A549 (cell line): ENCODE results near the gene MBNL3. TPM values are rescaled to one million over a fixed set of nuclear protein-coding genes. Genes with fewer than 3 reads are reported as not detected.

Experiments used
- ATAC-seq, 2 experiments: fragments of 200-7000 bp in 1 of 2; fragments of >200 bp in 1 of 2; cut with Nextera tagmentation in 1 of 2; cut with Tn5 transposase in 1 of 2; 3 replicates each; pipeline versions ENCODE4 v1.8.0 to v1.9.1; 2018 to 2020; ENCODE audit warnings: mild to moderate bottlenecking in 1 of 2, moderate library complexity in 1 of 2
- CTCF ChIA-PET: fragments of 300-600 bp; sonication (Branson Sonifier 250); formaldehyde crosslinking; extraction: SDS; loops from one replicate; lab custom pipeline; 2021; ENCODE audit warnings: antibody characterized with exemption, inconsistent platforms; lab: Yijun Ruan, JAX
- POLR2A ChIA-PET: fragments of 350-600 bp; formaldehyde crosslinking; extraction: SDS; loops from one replicate; lab custom pipeline; 2021; ENCODE audit warnings: antibody characterized with exemption, inconsistent platforms; lab: Yijun Ruan, JAX
- DNase-seq, 2 experiments: peaks; one replicate each; pipeline versions ENCODE4 v3.0.0 to v3.0.0-alpha.2; 2011 to 2016; ENCODE audit warnings: low read depth in 1 of 2, low spot score in 1 of 2
- FAIRE-seq: peaks from 2 replicates; lab custom pipeline; 2011; peaks lifted over from hg19 to GRCh38; lab: Jason Lieb, UNC
- H3K27ac ChIP-seq, 2 experiments: fragments of >200 bp; sonication (Bioruptor Twin); formaldehyde crosslinking; 3 replicates each; pipeline ENCODE4 v1.5.1; 2016 to 2017
- H3K4me1 ChIP-seq: fragments of >200 bp; sonication (Bioruptor Twin); formaldehyde crosslinking; 3 replicates; pipeline ENCODE4 v1.6.1; 2016
- H3K4me2 ChIP-seq: fragments of >200 bp; sonication (Bioruptor Twin); formaldehyde crosslinking; 3 replicates; pipeline ENCODE4 v1.6.1; 2016
- H3K4me3 ChIP-seq: fragments of >200 bp; sonication (Bioruptor Twin); formaldehyde crosslinking; 3 replicates; pipeline ENCODE4 v1.5.1; 2016
- H3K9me3 ChIP-seq: fragments of >200 bp; sonication (Bioruptor Twin); formaldehyde crosslinking; 3 replicates; pipeline ENCODE4 v1.6.1; 2016
- CBX2 ChIP-seq: fragments of 200-600 bp; sonication (generic); IDR thresholded peaks from 2 replicates; pipeline ENCODE4 v1.6.1; 2016; ENCODE audit warnings: low read depth, mild to moderate bottlenecking, borderline replicate concordance
- CEBPB ChIP-seq, 2 experiments: fragments of >200 bp in 1 of 2; sonication (Bioruptor Twin) in 1 of 2; formaldehyde crosslinking in 1 of 2; IDR thresholded peaks; 2 replicates each; pipeline ENCODE4 v1.6.1; 2012 to 2016
- CHD2 ChIP-seq: fragments of 150-350 bp; IDR thresholded peaks from 2 replicates; pipeline ENCODE4 v1.6.1; 2014; ENCODE audit warnings: low read length; ENCODE audit not compliant: partially characterized antibody
- CHD4 ChIP-seq: fragments of 200-600 bp; sonication (generic); IDR thresholded peaks from 2 replicates; pipeline ENCODE4 v1.6.1; 2016; ENCODE audit warnings: antibody characterized with exemption, mild to moderate bottlenecking, borderline replicate concordance
- CTCF ChIP-seq: fragments of >200 bp; sonication (Bioruptor Twin); formaldehyde crosslinking; IDR thresholded peaks from 3 replicates; pipeline ENCODE4 v1.5.1; 2016
- EHF ChIP-seq: fragments of 250-450 bp; sonication (Bioruptor Pico); IDR thresholded peaks from 2 replicates; pipeline ENCODE4 v1.5.0; 2020; ENCODE audit warnings: mild to moderate bottlenecking
- EHMT2 ChIP-seq: fragments of 200-600 bp; sonication (generic); IDR thresholded peaks from 2 replicates; pipeline ENCODE4 v1.6.1; 2016; ENCODE audit warnings: antibody characterized with exemption, low read depth, mild to moderate bottlenecking, moderate library complexity
- ELK1 ChIP-seq: fragments of 150-350 bp; IDR thresholded peaks from 2 replicates; pipeline ENCODE4 v1.6.1; 2014; ENCODE audit warnings: low read depth, mild to moderate bottlenecking, low read length
- FOXS1 ChIP-seq: fragments of 250-450 bp; sonication (Bioruptor Pico); IDR thresholded peaks from 2 replicates; pipeline ENCODE4 v1.5.0; 2020; ENCODE audit warnings: mild to moderate bottlenecking, moderate library complexity
- GATA3 ChIP-seq: IDR thresholded peaks from 2 replicates; pipeline ENCODE4 v1.6.1; 2012; ENCODE audit warnings: borderline replicate concordance
- HDAC2 ChIP-seq: fragments of 200-600 bp; sonication (generic); IDR thresholded peaks from 2 replicates; pipeline ENCODE4 v1.6.1; 2016
- HEYL ChIP-seq: fragments of 250-450 bp; sonication (Bioruptor Pico); IDR thresholded peaks from 2 replicates; pipeline ENCODE4 v1.8.0; 2021; ENCODE audit warnings: mild to moderate bottlenecking, moderate library complexity
- HOXB5 ChIP-seq: fragments of 250-450 bp; sonication (Bioruptor Pico); IDR thresholded peaks from 2 replicates; pipeline ENCODE4 v1.5.0; 2020; ENCODE audit warnings: mild to moderate bottlenecking, moderate library complexity
- JUN ChIP-seq, 2 experiments: fragments of >200 bp; sonication (Bioruptor Twin); formaldehyde crosslinking; IDR thresholded peaks; 2 replicates in 1 of 2; 3 replicates in 1 of 2; pipeline ENCODE4 v1.6.1; 2016 to 2017
- KDM5A ChIP-seq: fragments of 200-600 bp; sonication (generic); IDR thresholded peaks from 2 replicates; pipeline ENCODE4 v1.6.1; 2016; ENCODE audit warnings: antibody characterized with exemption, mild to moderate bottlenecking
- MYC ChIP-seq: IDR thresholded peaks from 2 replicates; pipeline ENCODE4 v1.6.1; 2012; ENCODE audit warnings: mild to moderate bottlenecking, inconsistent platforms, low read length, improper control_type of control experiment, borderline replicate concordance
- NFE2L2 ChIP-seq: fragments of 150-350 bp; conservative IDR thresholded peaks from 2 replicates; pipeline ENCODE4 v1.6.1; 2014; ENCODE audit warnings: low read length
- NR3C1 ChIP-seq: fragments of >200 bp; sonication (Bioruptor Twin); formaldehyde crosslinking; IDR thresholded peaks from 3 replicates; pipeline ENCODE4 v1.6.1; 2017
- PBX3 ChIP-seq: IDR thresholded peaks from 2 replicates; pipeline ENCODE4 v1.6.1; 2012
- PHF8 ChIP-seq: fragments of 200-600 bp; sonication (generic); IDR thresholded peaks from 2 replicates; pipeline ENCODE4 v1.6.1; 2016; ENCODE audit warnings: low read depth, mild to moderate bottlenecking, antibody characterized with exemption, moderate library complexity, borderline replicate concordance
- POLR2A ChIP-seq: IDR thresholded peaks from 2 replicates; pipeline ENCODE4 v1.6.1; 2012; ENCODE audit warnings: mild to moderate bottlenecking, low read length
- SREBF2 ChIP-seq: fragments of 450-650 bp; IDR thresholded peaks from 2 replicates; pipeline ENCODE4 v1.6.1; 2014; ENCODE audit warnings: mild to moderate bottlenecking, moderate library complexity
- TP53 ChIP-seq: fragments of 250-450 bp; sonication (Bioruptor Pico); IDR thresholded peaks from 2 replicates; pipeline ENCODE4 v1.5.0; 2021; ENCODE audit warnings: mild to moderate bottlenecking, moderate library complexity
- USF2 ChIP-seq: fragments of 450-650 bp; IDR thresholded peaks from 2 replicates; pipeline ENCODE4 v1.6.1; 2014; ENCODE audit warnings: antibody characterized with exemption
- ZNF302 ChIP-seq: fragments of 250-450 bp; sonication (Bioruptor Pico); IDR thresholded peaks from 2 replicates; pipeline ENCODE4 v1.9.0; 2021; ENCODE audit warnings: inconsistent platforms, mild to moderate bottlenecking, moderate library complexity
- ZSCAN20 ChIP-seq: fragments of 250-450 bp; sonication (Bioruptor Pico); IDR thresholded peaks from 2 replicates; pipeline ENCODE4 v1.8.0; 2022; ENCODE audit warnings: mild to moderate bottlenecking, moderate library complexity
- WGBS: methylation state at CpG from one replicate; pipeline ENCODE4 v1.1.6; 2017; ENCODE audit errors: missing lambda C conversion rate; 5-methylcytosine and 5-hydroxymethylcytosine counted together
- polyA plus RNA-seq, 4 experiments: library from polyadenylated mRNA; depleted of rRNA in 3 of 4; stranded (reverse); fragments of >200 nt; fragmentation: RNase III in 1 of 4; extraction: RNeasy Plus Mini Kit Qiagen cat#74134 plus additional on column Dnase treatment in 1 of 4; gene quantifications; 2 replicates in 3 of 4; 3 replicates in 1 of 4; pipeline ENCODE4 v1.2.3, GENCODE V29; 2011 to 2017

MBNL3 gene
- polyA plus RNA-seq, 2 of the 4 experiments (the other 2 are of a cell fraction) = not detected

- Histone ChIP-seq H3K4me3 (no peak overlapping the region), H3K27ac (no peak overlapping the region), H3K4me1 (no peaks in the 10 kb centered on the region), H3K4me2 (no peak overlapping the region), H3K9me3 (no peaks in the 10 kb centered on the region)
- no peak for FAIRE-seq
- DNase-seq = no peak
- ATAC-seq = no peak
- TF ChIP-seq CEBPB (IDR thresholded peaks at IDR 0.05) = no peak
- TF ChIP-seq CHD4 = no peak
- TF ChIP-seq FOXS1 (CRISPR knock-in tag) = no peak
- TF ChIP-seq GATA3 = no peak
- TF ChIP-seq SREBF2 = no peak
- TF ChIP-seq TP53 (CRISPR knock-in tag) = no peak
- no peak for TF ChIP-seq ZSCAN20
- TF ChIP-seq EHF (CRISPR knock-in tag) = no peak
- no peak for TF ChIP-seq CBX2
- ChIA-PET POLR2A (no interaction called here), CTCF (no interaction called here)
- 0% methylated on average over 5 of the region's 5 CpGs for WGBS
Measured at GRCh38 chrX:132409780-132410556, 78.9 kb downstream of the MBNL3 start.

GRCh38 chrX:132407691-132408090 is 81.1 kb downstream of the MBNL3 start:
- no peak for FAIRE-seq
- Histone ChIP-seq H3K4me1 (no peaks in the 10 kb centered on the region), H3K4me2 (no peak overlapping the region), H3K9me3 (no peaks in the 10 kb centered on the region), H3K27ac (no peak overlapping the region), H3K4me3 (no peak overlapping the region)
- no peak for TF ChIP-seq CEBPB (IDR thresholded peaks at IDR 0.05)
- no peak for TF ChIP-seq USF2
- TF ChIP-seq JUN (IDR thresholded peaks at IDR 0.05) = no peak
- TF ChIP-seq NR3C1 = no peak
- TF ChIP-seq HOXB5 (CRISPR knock-in tag) = no peak
- TF ChIP-seq ZNF302 = no peak
- TF ChIP-seq NFE2L2 = no peak
- no peak for TF ChIP-seq KDM5A
- no peak for TF ChIP-seq PHF8
- TF ChIP-seq ELK1 = no peak
- no peak for TF ChIP-seq PBX3
- 0% methylated on average over 1 of the region's 1 CpG for WGBS
- DNase-seq = no peak
- ATAC-seq = no peak
- ChIA-PET CTCF (no interaction called here), POLR2A (interaction anchor here (0.6 kb wide), 1 partner anchor 9 kb away, joined by 3 read pairs; no protein-coding TSS in a partner anchor)

GRCh38 chrX:132406106-132406505 is 82.7 kb downstream of the MBNL3 start:
- POLR2A ChIA-PET = no interaction called here

More at GRCh38 chrX:132406106-132406505, 82.7 kb downstream of the MBNL3 start:
- Histone ChIP-seq H3K4me1 (no peaks in the 10 kb centered on the region), H3K27ac (no peak overlapping the region), H3K4me2 (no peak overlapping the region), H3K4me3 (no peak overlapping the region)
- CTCF ChIA-PET = no interaction called here
- DNase-seq = no peak
- no peak for FAIRE-seq
- no peak for ATAC-seq
- 56% methylated on average over 9 of the region's 9 CpGs for WGBS
- TF ChIP-seq MYC (no peak), CHD4 (no peak), GATA3 (no peak), CTCF (no peak), HDAC2 (no peak), EHMT2 (no peak), POLR2A (no peak), CHD2 (no peak), PBX3 (no peak), HEYL (no peak)
- TF ChIP-seq, all 56 proteins: peak for 0
- no peaks in the 10 kb centered on the region for H3K9me3 ChIP-seq
